Activated CD4-positive, alpha-beta T cell treated with anti-CD3 and anti-CD28 coated beads for 1 hour (primary cell): ENCODE data around the gene MEA1.
"Not testable (repeated sequence)": the region's sequence is repeated elsewhere in the genome, so short reads cannot be mapped to it uniquely, and the experiment has no call there.

ENCODE experiments used
- DNase-seq: peaks from one replicate; pipeline ENCODE4 v3.0.0-alpha.2; 2020

MEA1 gene

DNA sequence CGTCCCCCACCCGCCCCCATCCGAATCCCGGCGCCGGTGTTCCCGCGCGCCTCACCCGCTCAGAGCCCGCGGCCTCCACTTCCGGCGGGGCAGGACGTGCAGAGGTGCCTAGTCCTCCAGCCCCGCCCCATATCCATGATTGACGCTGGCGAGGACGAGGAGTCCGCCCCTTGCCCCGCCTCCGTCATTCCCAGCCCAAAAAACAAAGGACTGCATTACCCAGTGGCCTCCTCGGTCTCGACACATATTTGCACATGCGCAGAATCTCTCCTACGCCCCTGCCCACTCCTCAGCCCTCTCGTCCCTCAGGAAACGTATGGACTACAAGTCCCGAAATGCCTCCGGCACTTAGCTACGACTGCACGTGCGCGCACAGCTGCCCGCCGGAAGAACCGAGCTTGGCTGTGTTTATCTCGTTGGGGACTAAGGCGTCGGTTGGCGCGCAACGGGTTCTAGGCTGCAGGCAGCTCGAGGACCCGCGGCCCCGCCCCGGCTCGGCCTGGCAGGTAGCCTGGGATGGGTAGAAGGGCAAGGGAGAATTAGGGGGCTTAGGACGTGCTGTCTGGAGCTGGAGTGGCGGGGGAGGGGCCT is at the start of gene MEA1, which contains the start of gene KLHDC3:
Gene MEA1, minus strand, starts transcription at position 104 of the 591 bp plus-strand sequence. CDS start 133 bp downstream, outside the sequence.
Gene KLHDC3, plus strand, starts transcription at position 407 of the 591 bp plus-strand sequence. CDS start 2,944 bp downstream, outside the sequence.
- peak; percentile 97 for DNase-seq

DNA sequence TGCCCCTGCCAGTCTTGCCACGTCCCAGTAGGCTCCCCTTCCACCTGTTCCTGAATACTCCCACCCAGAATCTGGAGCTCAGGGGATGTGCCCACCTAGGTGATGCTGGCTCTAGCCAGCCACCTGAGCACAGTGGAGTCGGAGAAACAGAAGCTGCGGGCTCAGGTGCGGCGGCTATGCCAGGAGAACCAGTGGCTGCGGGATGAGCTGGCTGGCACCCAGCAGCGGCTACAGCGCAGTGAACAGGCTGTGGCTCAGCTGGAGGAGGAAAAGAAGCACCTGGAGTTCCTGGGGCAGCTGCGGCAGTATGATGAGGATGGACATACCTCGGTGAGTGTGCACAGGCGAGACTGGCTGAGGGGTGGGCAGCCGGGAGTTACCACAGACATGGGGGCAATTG is 49.1 kb upstream of the MEA1 start:
- DNase-seq = no peak

DNA sequence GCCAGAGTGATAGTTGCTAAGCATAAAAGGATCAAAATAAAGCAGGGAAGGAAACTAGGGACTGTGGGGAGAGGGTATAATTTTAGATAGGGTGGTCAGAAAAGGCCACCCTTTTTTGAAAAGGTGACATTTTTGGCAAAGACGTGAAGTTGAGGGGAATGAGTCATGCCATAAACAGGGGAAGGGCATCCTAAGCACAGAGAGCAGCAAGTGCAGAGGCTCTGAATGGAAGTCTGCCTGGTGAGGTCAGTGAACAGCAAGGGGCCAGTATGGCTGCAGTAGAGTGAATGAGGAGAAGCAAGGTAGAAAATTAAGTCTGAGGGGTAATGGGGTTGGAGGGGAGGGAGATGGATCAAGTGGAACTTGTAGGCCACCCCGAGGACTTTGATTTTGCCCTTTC is 48.1 kb upstream of the MEA1 start:
- no peak for DNase-seq

DNA sequence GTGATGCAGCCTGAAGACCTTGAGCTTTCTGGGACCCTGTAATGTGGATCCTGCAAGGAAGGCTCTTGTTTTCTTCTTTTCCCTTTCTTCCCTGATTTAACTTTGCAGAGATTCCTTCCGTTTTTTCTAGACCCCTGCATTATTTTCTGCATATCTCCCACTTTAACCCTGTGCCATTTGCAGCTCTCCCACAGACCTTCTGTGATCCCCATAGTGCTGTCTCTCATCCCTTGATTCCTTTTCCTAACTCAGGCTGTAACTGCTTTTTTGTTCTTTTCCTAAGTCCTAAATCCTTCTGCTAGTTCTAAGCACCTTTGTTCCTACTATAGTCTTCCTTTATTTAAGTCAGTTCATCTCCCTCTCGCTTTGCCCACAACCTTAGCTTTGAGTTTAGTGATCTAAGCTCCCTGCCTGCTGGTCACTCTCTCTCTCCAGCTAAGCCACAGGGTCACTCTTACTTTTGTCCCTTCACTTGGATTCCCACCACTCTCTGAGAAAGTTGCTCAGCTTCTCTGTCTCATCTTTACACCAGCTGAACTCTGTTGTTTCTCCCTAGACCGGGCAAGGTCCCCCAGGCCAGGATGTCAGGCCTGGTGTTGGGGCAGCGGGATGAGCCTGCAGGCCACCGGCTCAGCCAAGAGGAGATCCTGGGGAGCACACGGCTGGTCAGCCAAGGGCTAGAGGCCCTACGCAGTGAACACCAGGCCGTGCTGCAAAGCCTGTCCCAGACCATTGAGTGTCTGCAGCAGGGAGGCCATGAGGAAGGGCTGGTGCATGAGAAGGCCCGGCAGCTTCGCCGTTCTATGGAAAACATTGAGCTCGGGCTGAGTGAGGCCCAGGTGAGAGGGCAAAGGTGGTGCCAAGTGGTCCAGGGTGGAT is 47.2 kb upstream of the MEA1 start:
- no peak for DNase-seq

DNA sequence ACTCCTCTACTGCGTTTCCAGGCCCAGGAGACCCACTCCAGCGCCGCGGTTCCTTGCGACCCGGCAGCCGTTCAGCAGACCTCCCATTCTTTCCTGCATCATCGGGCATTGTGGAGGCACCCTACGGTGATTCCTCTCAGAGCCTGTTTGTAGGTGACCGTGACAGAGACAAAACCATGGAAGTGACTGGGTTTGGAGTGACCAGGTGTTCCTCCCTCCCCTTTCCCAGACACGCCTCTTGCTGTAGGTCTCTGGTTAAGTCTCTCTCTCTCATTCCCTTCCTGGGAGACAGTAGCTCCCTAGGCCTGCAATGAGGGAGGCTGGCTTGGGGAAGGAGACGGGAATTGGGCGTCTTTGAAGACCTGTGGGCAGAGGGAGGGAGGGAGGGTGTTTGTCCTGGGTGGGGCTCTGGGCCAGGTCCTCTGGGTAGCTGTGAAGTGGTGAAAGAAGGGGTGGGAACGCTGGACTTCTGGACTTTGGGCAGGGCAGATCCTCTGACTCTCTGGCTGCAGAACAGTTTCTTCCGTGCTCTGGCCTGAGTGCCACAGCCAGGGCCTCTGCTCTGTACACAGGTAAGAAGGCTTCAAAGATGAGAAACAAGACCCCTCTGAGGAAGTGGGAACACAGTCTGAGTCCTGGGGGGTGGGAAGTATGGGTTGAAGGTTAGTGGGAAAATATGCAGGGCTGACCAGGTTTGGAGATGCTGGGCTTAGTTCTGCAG is 46.4 kb upstream of the MEA1 start:
- no peak for DNase-seq

DNA sequence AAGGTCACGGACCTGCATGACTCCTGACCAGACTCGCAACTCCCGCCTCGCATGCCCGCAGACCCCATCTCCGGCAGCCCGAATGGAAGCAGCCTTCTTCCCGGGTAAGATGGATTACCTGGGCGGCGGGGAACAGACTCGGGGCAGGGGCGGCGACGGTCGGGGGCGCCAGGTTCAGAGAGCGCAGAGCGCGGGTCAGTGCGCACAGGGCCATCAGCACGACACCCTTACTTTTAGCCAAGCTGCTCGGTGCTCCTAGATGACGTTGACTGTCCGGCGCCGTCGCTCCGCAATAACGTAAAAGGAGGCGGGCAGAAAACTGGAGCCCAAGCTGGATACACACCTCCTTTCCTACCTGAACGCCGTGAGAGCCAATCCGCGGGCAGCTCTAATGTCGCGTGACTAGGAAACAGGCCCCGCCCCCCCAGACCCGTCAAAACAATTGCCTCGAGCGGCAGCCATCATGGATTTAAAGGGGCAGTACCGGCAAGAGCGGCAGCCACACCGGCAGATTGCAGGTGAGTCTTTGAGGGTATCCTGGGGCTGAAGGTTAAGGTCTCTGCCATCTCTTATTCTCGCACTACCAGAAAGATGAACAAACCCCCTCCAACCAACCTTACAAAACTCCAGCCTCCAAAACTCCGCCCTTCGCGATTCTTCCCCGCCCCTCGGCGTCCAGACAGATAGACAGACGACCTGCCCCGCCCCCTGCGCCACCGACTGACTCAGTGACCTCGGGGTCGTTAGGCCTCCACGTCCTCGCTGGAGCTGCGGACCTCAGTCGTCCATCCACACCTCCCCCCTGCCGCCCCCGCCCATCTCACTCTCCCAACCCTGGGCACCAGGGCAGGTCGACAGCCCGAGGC is 45.7 kb upstream of the MEA1 start, which contains the start of the genes KLC4 and MRPL2:
Gene KLC4, plus strand, starts transcription at position 464 of the 866 bp plus-strand sequence. CDS start 1,705 bp downstream, outside the sequence.
Gene MRPL2, minus strand, starts transcription at position 267 of the 866 bp plus-strand sequence. Its CDS starts 53 bp downstream, at position 214.
- peak; percentile 97 for DNase-seq

DNA sequence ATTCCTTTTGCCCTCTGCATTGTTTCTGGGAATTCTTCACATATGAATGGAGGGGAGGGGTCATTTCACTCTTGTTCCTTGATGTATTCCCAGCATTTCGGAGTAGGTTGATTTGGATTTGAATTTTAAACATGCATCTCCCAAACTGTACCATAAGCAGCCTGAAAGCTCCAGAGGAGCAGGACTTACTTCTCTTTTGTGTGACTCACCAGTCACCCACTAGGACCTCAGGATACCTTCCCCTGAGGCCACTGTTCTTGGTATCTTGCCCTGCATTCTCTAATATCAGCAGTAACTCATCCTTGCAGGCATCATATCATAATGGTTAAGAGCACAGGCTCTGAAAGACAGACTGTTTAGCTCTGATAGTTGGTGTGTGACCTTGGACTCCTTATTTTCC is 44.8 kb upstream of the MEA1 start:
- DNase-seq = no peak

DNA sequence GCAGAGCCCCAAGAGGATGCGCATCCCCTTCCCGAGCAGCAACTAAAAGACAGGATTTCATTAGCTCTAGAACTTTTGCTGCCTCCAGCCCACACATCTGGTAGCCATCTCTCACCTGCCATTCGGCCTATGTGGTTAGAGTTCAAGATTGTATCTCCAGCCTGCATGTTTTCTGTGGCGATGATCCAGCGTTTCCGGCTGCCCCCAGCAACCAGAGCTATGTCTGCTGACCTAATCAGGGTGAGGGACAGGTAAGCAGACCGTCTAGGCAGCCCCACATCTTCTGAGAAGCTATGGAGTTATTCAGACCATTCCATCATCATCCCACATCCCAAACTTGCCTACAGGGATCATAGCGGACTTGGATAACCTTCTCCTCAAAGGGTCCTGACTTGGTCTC is 42.2 kb upstream of the MEA1 start:
- no peak for DNase-seq

DNA sequence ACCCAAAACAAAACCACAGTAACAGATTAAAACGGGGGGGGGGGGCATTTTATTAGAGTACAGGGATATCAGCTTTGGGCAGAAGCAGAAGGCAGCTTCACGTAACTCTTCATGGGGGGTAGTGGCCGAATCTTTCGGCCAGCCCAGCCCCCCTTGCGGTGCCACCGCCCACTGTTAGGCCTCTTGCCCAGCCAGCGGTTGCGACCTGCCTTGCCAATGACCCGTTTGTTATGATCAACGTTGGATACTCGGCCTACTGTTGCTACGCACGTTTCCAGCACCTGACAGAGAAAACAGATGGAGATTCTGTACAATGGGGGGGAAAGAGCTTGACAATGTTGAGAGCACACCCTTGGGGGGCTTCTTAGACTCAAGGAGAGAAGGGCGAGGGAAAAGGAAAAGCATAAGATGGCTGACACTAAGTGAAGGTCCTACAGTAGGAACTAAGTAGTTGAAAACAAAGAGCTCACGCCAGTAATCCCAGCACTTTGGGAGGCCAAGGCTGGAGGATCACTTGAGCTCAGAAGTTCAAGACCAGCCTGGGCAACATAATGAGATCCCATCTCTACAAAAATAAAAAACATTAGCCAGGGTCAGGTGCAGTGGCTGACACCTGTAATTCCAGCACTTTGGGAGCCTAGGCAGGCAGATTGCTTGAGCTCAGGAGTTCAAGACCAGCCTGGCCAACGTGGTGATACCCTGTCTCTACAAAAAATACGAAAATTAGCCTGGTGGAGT is 40.6 kb upstream of the MEA1 start:
- DNase-seq = no peak

DNA sequence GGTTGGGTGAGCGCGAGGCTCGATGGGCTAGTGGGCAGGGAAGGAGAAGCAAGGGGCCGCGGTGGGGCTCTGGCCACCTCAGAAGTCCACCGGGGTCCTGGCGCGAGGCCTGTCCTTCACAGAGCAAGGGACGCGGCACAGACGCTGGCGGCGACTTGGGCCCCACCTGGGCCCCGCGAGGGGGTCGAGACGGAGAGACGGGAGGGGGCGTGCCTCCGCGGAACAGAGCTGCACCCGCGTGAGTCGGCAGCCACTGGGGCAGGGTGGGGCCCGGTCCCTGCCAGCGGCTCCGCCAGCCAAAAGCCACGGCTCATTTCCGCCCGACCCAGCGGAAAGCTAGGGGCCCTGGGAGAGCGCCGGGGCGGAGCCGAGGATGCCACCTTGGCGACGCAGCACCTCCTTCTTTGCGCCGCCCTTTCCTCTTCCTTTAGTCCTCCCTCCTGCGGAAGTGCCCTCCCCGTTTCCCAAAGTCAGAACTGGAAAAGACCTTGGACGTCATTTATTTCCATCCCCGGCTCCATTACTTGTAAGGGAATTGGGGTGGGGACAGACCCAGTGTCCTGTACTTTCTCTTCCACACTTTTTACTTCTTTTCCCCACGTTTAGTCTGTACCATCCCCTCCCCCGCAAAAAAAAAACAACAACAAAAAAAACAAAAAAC is 39.9 kb upstream of the MEA1 start, which contains the start of gene CUL7:
Gene CUL7, minus strand, starts transcription at position 307 of the 661 bp plus-strand sequence. CDS start 1,063 bp downstream, outside the sequence.
- DNase-seq = peak; percentile 82

DNA sequence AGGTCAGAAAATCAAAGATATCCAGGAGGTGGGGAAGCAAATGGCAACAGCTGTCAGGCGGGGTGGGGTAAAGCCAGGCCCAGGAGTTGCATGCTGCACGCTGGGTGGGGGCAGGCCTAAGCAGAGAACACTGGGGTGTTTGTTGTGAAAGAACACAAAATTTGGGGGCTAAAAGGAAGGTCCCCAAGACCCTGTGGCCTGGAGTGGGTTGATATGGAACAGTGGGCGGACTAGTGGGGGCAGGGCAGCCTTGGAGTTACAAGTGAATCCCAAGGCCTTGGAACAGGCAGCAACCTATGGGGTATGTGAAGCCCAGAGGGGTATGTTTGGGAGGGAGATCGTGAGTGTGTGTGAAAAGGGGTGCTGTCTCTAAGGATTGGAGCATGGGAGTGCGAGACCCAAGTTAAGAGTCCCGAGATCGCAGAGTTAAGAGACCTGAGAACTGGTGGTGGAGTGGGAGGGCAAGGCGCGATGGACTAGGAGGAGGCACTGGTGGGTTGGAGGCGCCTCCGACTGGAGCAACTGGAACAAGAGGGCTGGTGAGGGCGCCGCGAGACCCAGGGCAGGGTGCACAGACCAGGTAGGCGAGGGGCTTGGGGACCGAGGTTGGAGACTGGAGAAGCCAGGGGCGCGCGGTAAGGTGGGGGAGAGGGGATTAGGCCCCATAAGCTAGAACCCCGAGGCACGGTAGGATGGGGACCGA is 39.2 kb upstream of the MEA1 start:
- no peak for DNase-seq

DNA sequence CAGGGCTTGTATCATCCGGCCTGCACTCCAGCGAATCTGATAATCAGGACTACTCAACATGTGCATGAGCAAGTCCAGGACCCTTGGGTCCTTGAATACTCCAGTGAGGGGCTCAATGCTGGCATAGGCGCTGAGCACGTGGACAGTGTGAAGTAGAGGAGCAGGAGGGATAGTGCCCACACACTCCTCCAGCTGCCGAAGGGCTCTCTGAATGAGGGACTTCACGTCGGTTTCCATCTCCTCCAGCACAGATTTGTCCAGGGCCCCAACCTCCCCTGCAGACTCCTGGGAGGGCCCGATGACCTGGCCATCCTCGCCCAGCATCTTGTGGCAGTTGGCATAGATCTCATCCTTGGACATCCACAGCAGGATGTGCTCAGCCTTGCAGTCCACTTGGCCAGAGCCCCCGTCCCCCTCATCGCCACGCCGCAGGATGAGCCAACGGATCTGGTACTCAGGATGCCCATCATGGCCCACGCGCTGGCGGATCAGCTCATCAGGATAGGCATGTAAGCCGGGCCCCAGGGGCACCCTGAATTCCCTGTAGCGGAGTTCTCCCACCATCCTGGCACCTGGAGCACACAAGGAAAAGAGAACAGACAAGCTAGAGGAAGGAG is 38.6 kb upstream of the MEA1 start:
- DNase-seq = no peak

DNA sequence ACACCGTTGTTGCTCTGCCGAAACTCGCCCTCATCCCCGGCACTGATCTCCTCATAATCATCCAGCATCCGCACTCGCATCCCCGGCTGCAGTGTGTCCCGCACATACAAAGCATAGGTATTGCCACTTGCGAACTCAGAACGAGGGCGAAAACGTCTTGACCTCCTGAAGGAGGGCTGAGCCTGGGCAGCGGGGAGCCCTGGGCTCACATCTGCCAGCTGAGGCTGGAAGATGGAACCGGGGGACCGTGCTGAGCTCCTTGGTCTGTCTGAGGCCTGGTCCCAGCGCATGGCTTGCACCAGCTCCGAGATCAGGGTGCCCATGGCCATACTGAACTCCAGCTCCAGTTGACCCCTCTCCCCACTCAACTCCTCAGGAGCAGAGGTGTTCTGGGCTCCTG is 37.2 kb upstream of the MEA1 start:
- no peak for DNase-seq

DNA sequence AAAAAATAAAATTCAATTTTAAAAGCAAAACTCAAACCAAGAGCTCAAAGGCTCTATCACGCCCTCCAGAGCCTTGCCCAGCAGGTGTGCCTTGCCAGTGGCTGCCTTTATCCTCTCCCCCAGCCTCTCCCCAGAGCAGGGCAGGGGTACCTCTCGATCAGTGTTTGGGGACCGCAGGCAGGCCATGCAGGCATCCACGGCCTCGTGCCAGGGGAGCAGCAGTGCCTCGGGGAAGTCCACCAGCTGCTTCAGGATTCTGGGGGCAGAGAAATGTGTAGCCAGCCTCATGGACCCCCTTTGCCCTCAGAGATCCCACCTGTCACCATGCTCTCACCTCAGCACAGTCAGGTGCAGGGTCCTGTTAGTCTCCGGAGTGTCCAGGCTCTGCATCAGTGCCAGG is 34.3 kb upstream of the MEA1 start:
- DNase-seq = no peak

DNA sequence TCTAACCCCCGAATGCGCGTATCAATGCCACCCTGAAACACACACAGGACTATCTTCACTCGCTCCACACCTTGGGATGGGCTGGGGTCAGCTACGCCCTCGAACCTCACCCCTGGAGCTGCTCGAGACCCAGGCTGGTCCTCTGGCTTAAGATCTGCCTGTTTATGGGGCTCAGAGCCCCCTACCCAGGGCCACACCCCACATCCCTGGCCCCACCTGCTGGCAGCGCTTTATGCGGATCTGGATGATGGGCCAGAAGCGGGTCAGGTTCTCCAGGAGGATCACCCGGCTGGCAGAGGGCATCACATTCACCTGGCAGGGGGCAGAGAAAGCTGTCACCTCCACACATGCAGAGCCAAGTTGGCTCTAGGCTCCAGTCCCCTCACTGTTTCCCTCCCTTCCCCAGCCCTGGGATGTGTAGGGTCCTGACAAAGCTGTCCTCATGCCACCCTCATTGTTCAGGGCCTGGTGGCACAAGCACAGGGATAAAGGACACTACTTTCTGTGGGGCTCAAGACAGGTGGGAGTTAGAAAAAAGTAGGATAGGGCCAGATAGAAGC is 31.7 kb upstream of the MEA1 start:
- DNase-seq = no peak

DNA sequence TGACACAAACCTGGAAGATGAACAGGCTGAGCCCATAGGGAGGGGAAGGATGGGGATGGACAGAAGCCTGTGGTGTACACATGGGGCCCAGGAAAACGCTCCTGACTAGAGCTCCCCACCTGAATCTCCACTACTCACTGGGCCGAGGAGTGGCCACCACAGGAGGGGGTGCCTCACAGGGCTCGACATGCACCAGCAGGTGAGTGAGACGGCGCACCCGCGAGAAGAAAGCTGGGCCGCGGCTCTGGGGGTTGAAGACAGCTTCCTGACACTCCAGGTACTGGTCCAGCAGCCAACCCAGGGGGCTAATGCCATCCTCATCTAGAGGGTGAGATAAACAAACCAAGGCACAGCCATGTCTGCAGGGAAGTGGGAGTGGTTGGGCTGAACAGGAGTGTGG is 29.6 kb upstream of the MEA1 start:
- DNase-seq = no peak

DNA sequence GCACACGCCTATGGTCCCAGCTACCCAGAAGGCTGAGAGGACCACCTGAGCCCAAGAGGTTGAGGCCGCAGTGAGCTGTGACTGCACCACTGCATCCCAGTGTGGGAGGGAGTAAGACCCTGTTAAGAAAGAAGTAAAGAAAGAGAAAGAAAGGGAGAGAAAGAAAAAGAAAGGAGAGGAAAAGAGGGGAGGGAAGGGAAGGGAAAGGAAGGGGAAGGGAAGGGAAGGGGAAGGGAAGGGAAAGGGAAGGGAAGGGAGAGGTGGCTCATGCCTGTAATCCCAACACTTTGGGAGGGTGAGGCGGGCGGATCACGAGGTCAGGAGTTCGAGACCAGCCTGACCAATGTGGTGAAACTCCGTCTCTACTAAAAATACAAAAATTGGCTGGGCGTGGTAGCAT is 27.7 kb upstream of the MEA1 start:
- DNase-seq = not testable (repeated sequence)

DNA sequence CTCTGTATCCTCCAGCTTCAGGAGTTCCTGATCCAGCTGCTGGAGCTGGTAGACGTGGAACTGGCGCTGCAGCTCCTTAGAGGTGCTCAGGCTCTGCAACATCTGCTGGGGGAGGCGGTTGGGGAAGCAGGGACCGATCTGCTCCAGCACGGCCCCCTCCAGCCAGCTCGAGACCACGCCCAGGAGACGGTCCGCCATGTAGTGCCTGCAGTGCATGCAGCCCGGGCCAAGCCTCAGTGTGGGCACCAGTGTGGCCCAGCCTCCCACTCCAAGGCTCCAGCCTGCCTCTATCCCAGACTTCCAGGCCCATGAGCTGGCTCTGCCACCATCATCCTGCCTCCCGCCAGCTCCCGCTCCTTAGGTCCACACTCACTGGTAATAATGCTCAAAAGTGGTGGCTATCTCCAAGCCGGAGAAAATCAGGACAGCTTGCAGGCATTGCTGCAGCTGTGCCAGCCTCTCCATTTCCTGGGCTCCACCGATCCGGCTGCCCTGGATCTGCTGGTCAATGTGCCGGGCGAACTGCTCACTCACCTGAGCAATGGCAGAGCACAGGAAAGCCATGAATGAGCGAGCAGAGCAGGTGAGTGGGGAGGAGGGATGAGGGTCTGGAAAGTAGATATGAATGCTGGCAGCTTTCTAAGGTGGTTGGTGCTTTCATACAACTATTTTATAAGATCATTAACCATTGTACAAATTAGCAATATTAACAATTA is 27.0 kb upstream of the MEA1 start:
- no peak for DNase-seq

DNA sequence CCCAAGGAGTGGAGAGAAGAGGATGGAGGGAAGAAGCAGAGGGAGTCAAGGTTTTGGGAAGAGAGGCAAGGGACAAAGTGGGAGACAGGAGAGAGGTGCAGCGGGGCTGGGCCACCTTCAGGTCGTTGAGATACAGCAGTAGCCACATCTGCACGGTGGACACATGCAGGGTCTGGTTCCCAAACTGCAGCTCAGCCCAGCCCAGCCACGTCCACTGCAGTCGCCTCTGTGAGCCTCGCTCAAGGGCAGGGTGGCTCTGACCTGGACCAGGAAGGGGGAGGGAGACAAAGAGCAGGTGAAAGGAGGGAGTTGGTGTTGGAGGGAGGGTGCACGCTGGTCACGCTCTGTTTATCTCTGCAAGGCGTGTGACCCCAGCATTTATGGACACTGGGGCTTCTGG is 25.0 kb upstream of the MEA1 start:
- no peak for DNase-seq
